SK-N-SH treated with all-trans-retinoic acid at 6 μM for 48 hours (cell line): ENCODE results near the gene STPG3.

Source experiments
- ATAC-seq: fragments of 200-7000 bp; cut with Tn5 transposase; 3 replicates; pipeline ENCODE4 v1.9.1; 2020; ENCODE audit warnings: mild to moderate bottlenecking, moderate library complexity
- ARNTL ChIP-seq: fragments of 450-650 bp; formaldehyde crosslinking; IDR thresholded peaks from 2 replicates; pipeline ENCODE4 v1.5.0; 2020; ENCODE audit warnings: low read depth, mild to moderate bottlenecking, moderate library complexity, borderline replicate concordance
- BACH2 ChIP-seq: fragments of 250-450 bp; sonication (Bioruptor Pico); IDR thresholded peaks from 2 replicates; pipeline ENCODE4 v1.9.0; 2021; ENCODE audit warnings: mild to moderate bottlenecking, borderline replicate concordance
- CREB5 ChIP-seq: fragments of 250-450 bp; sonication (Bioruptor Pico); IDR thresholded peaks from 2 replicates; pipeline ENCODE4 v1.5.1; 2020; ENCODE audit warnings: low read depth, mild to moderate bottlenecking, moderate library complexity
- CSDC2 ChIP-seq: fragments of 250-450 bp; sonication (Bioruptor Pico); IDR thresholded peaks from 2 replicates; pipeline ENCODE4 v1.5.0; 2020; ENCODE audit warnings: mild to moderate bottlenecking, moderate library complexity
- ISL1 ChIP-seq: fragments of 250-450 bp; sonication (Bioruptor Pico); IDR thresholded peaks from 2 replicates; pipeline ENCODE4 v2.1.2; 2022; ENCODE audit warnings: mild to moderate bottlenecking, moderate library complexity
- OSR1 ChIP-seq: fragments of 250-450 bp; sonication (Bioruptor Pico); IDR thresholded peaks from 2 replicates; pipeline ENCODE4 v1.8.0; 2022; ENCODE audit warnings: moderate library complexity, mild to moderate bottlenecking, inconsistent platforms
- PPARA ChIP-seq: fragments of 250-450 bp; sonication (Bioruptor Pico); IDR thresholded peaks from 2 replicates; pipeline ENCODE4 v1.5.0; 2020; ENCODE audit warnings: mild to moderate bottlenecking, borderline replicate concordance
- RARB ChIP-seq: fragments of 250-450 bp; sonication (Bioruptor Pico); IDR thresholded peaks from 2 replicates; pipeline ENCODE4 v1.8.0; 2021; ENCODE audit warnings: mild to moderate bottlenecking, moderate library complexity
- SNAI2 ChIP-seq: fragments of 250-450 bp; sonication (Bioruptor Pico); IDR thresholded peaks from 2 replicates; pipeline ENCODE4 v1.5.0; 2020; ENCODE audit warnings: mild to moderate bottlenecking, moderate library complexity
- TCF4 ChIP-seq: fragments of 250-450 bp; sonication (Bioruptor Pico); IDR thresholded peaks from 2 replicates; pipeline ENCODE4 v1.8.0; 2021; ENCODE audit warnings: mild to moderate bottlenecking, moderate library complexity, borderline replicate concordance
- TOX ChIP-seq: fragments of 250-450 bp; sonication (Bioruptor Pico); IDR thresholded peaks from 2 replicates; pipeline ENCODE4 v1.8.0; 2021; ENCODE audit warnings: mild to moderate bottlenecking, moderate library complexity, borderline replicate concordance
- ZFP3 ChIP-seq: fragments of 250-450 bp; sonication (Bioruptor Pico); IDR thresholded peaks from 2 replicates; pipeline ENCODE4 v1.5.0; 2020; ENCODE audit warnings: mild to moderate bottlenecking, moderate library complexity
- ZFP30 ChIP-seq: fragments of 450-650 bp; formaldehyde crosslinking; IDR thresholded peaks from 2 replicates; pipeline ENCODE4 v1.5.0; 2022; ENCODE audit warnings: mild to moderate bottlenecking, moderate library complexity
- ZNF70 ChIP-seq: fragments of 450-650 bp; formaldehyde crosslinking; IDR thresholded peaks from 2 replicates; pipeline ENCODE4 v1.5.0; 2020; ENCODE audit warnings: mild to moderate bottlenecking, moderate library complexity
- ZNF8 ChIP-seq: fragments of 450-650 bp; formaldehyde crosslinking; IDR thresholded peaks from 2 replicates; pipeline ENCODE4 v1.5.0; 2020; ENCODE audit warnings: mild to moderate bottlenecking, moderate library complexity
- TF ChIP-seq, protein P1 (sequence below): fragments of 250-450 bp; sonication (Bioruptor Pico); IDR thresholded peaks from 2 replicates; pipeline ENCODE4 v1.5.0; 2020; ENCODE audit warnings: mild to moderate bottlenecking, moderate library complexity
- TF ChIP-seq, protein P2 (sequence below): fragments of 250-450 bp; sonication (Bioruptor Pico); IDR thresholded peaks from 2 replicates; pipeline ENCODE4 v1.8.0; 2021; ENCODE audit warnings: low read depth, mild to moderate bottlenecking, moderate library complexity, borderline replicate concordance

STPG3 gene

GRCh38 chr9:137250329-137251193 is 525 bp upstream of the STPG3 start:
- no peak for TF ChIP-seq ZFP3 (CRISPR knock-in tag)
- no peak for TF ChIP-seq BACH2 (CRISPR knock-in tag)
- TF ChIP-seq ZFP30: no peak
- TF ChIP-seq CREB5: no peak
- no peak for TF ChIP-seq ZNF70 (CRISPR knock-in tag)
- TF ChIP-seq RARB (CRISPR knock-in tag): no peak
- TF ChIP-seq TCF4 (CRISPR knock-in tag): no peak
- TF ChIP-seq ZNF8 (CRISPR knock-in tag): no peak
- TF ChIP-seq, protein P1, sequence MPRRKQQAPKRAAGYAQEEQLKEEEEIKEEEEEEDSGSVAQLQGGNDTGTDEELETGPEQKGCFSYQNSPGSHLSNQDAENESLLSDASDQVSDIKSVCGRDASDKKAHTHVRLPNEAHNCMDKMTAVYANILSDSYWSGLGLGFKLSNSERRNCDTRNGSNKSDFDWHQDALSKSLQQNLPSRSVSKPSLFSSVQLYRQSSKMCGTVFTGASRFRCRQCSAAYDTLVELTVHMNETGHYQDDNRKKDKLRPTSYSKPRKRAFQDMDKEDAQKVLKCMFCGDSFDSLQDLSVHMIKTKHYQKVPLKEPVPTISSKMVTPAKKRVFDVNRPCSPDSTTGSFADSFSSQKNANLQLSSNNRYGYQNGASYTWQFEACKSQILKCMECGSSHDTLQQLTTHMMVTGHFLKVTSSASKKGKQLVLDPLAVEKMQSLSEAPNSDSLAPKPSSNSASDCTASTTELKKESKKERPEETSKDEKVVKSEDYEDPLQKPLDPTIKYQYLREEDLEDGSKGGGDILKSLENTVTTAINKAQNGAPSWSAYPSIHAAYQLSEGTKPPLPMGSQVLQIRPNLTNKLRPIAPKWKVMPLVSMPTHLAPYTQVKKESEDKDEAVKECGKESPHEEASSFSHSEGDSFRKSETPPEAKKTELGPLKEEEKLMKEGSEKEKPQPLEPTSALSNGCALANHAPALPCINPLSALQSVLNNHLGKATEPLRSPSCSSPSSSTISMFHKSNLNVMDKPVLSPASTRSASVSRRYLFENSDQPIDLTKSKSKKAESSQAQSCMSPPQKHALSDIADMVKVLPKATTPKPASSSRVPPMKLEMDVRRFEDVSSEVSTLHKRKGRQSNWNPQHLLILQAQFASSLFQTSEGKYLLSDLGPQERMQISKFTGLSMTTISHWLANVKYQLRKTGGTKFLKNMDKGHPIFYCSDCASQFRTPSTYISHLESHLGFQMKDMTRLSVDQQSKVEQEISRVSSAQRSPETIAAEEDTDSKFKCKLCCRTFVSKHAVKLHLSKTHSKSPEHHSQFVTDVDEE (CRISPR knock-in tag): no peak
- no peak for TF ChIP-seq OSR1 (CRISPR knock-in tag)
- TF ChIP-seq ISL1 (CRISPR knock-in tag): no peak
- TF ChIP-seq, protein P2, sequence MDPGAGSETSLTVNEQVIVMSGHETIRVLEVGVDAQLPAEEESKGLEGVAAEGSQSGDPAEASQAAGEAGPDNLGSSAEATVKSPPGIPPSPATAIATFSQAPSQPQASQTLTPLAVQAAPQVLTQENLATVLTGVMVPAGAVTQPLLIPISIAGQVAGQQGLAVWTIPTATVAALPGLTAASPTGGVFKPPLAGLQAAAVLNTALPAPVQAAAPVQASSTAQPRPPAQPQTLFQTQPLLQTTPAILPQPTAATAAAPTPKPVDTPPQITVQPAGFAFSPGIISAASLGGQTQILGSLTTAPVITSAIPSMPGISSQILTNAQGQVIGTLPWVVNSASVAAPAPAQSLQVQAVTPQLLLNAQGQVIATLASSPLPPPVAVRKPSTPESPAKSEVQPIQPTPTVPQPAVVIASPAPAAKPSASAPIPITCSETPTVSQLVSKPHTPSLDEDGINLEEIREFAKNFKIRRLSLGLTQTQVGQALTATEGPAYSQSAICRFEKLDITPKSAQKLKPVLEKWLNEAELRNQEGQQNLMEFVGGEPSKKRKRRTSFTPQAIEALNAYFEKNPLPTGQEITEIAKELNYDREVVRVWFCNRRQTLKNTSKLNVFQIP (CRISPR knock-in tag): no peak
- no peak for TF ChIP-seq PPARA (CRISPR knock-in tag)
- no peak for TF ChIP-seq SNAI2 (CRISPR knock-in tag)
- TF ChIP-seq TOX (CRISPR knock-in tag): no peak
- TF ChIP-seq ARNTL (CRISPR knock-in tag): no peak
- ATAC-seq: no peak

DNA sequence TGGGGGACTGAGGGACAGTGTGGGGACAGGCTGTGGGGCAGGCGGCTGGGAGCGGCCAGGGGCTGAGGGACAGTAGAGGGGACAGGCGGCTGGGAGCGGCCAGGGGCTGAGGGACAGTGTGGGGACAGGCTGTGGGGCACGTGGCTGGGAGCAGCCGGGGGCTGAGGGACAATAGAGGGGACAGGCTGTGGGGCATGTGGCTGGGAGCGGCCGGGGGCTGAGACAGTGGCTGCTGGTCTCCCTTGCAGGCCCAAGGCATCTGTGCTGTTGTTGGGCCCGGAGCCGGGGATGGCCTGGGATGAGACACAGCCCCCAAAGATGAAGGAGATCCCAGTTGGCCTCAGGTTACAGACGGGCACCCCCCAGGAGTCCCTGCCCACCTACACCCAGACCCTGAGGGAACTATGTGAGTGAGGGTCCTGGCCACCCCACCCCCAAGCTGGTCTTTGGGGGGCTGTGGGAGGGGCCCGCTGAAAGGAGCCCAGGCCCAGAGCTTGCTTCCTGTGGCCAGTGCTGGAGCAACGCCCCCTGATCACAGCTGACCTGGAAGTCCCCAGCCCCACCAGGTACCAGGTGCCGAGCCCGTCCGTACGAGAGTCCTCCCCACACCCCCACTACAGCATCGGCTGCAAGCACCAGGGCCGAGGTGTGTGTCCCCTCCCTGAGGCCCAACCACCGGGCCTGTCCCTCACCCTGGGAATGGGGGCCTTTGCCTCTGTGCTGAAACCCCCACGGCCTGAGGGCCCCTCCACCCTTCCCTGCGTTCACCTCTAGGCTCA is 593 bp downstream of the STPG3 start:
- ATAC-seq: no peak
- TF ChIP-seq SNAI2 (CRISPR knock-in tag) (no peak), ZNF8 (CRISPR knock-in tag) (no peak), CSDC2 (no peak), RARB (CRISPR knock-in tag) (no peak)
- TF ChIP-seq, all 23 proteins: peak for 0

DNA sequence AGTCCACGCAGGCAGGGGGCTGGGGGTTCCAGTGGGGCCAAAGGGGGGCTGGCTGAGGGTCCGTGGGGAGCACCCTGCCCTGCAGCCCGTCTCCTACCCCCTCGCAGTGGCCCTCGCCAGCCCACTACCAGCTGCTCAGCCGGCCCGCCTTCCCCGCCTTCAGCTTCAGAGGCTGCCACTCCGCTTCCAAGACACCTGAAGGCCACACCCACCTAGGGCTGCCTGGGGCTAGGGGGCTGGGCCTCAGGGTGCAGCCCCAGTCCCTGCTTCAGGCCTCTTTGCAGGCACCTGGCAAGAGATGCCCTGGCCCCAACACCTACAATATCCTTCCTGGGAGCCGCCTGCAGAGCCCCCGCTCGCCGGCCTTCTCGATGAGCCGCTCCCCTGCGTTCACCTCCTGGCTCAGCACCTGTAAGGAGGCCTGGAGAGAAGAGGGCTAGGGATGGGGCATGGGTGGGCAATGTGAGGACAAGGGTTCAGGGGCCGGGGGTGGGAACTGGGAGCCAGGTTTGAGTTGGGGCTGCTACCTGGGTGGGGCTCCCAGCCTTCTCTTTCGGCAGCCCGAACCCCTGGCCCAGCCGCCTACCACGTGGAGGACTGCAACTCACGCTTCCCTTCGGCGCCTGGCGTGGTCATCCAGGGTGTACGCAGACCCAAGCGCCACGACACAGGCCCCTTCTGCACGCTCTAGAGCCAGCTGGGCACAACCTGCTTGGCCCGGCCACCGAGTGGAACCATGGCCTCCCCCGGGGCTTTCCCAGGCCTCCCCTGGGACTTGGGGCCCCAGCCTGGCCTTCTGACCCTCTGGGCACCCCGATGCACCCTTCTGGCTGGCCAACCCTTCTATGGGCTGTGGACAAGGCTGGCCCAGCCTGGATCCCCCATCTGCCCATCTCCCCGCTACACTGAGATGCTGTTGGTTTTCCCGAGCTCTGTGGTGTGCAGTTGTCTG is 1.7 kb downstream of the STPG3 start:
- ATAC-seq: no peak
- TF ChIP-seq ARNTL (CRISPR knock-in tag) (no peak), ZNF8 (CRISPR knock-in tag) (no peak), ZFP3 (CRISPR knock-in tag) (no peak), ZNF70 (CRISPR knock-in tag) (no peak), TOX (CRISPR knock-in tag) (no peak), SNAI2 (CRISPR knock-in tag) (no peak), PPARA (CRISPR knock-in tag) (no peak)
